Sigmoid colon (tissue), 4 donors: Measurements from ENCODE around the gene SLA2.

ENCODE experiments used
- CTCF ChIP-seq, 4 experiments: fragments of 450-650 bp in 3 of 4; fragments of 200-600 bp in 1 of 4; IDR thresholded peaks; one replicate each; pipeline ENCODE4 v1.5.1; 2016 to 2019; ENCODE audit warnings: antibody characterized with exemption in 4 of 4, mild to moderate bottlenecking in 3 of 4, moderate library complexity in 2 of 4
- EP300 ChIP-seq, 4 donors: sonication (generic); formaldehyde crosslinking; IDR thresholded peaks; one replicate each; pipeline ENCODE4 v1.6.1; 2017; ENCODE audit warnings: antibody characterized with exemption in 4 of 4
- POLR2AphosphoS5 ChIP-seq, 4 donors: sonication (generic); formaldehyde crosslinking; IDR thresholded peaks; one replicate each; pipeline ENCODE4 v1.6.1; 2017; ENCODE audit warnings: antibody characterized with exemption in 4 of 4

- peak in 2 of 4 donors; percentile 33 to 86 for TF ChIP-seq EP300 (IDR thresholded peaks at IDR 0.05)
- TF ChIP-seq POLR2AphosphoS5 (IDR thresholded peaks at IDR 0.05), result peak; percentile 56 to 93 (median 80)
- TF ChIP-seq CTCF (IDR thresholded peaks at IDR 0.05), result peak; percentile 76 to 98 (median 94)
These were observed 40.4 kb downstream of the SLA2 start, which contains the start of gene RAB5IF for GRCh38 chr20:36605399-36606157.
